Measurements from ENCODE around the gene NHSL1.

DNA sequence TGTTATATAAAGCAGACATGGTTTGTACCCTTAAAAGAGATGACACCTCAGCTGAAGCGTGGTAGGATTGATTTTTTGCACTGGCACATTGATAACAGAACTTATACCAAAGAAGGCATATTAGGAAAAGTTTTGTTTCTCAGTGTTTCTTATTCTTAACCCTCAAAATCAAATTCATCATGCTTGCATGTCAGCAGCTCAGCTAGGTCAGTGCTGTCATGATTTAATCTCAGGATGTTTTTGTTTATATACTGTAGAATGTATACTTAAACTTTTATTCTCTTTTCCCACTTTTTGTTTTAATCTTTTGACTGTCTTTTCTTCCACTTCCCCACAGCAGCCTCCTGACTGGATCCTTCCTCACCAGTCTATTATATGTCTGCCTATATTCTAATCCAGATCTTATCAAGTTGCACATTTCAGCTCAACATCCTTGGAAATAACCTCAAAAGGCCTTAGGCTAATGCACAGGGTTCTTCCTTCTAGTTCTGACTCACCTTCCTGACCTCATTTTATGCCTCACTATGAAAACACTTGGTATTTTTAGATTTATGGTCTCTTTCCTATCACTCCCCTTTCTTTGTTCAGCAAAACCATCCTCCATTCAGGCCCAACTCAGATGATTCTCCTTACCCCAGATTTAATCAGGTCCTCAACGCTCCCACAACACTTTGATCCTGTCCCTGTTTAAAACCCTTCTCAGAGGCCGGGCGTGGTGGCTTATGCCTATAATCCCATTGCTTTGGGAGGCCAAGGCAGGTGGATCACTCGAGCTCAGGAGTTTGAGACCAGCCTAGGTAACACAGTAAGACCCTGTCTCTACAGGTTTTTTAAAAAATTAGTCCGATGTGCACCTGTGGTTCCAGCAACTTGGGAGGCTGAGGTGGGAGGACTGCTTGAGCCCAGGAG is 88.1 kb downstream of the NHSL1 start:
- TF ChIP-seq CTCF (IDR thresholded peaks at IDR 0.05; ENCODE audit: insufficient read depth, low read depth, low read length) (no peak), EZH2 (IDR thresholded peaks at IDR 0.05; ENCODE audit: insufficient read depth, low read length) (no peak)

All from astrocyte (in vitro differentiated cells and primary cell).